C4-2B (cell line): Measurements from ENCODE around the gene KRTAP10-12.

Experiments used
- H3K27ac ChIP-seq: fragments of 450-650 bp; 2 replicates; pipeline ENCODE4 v1.5.1; 2017
- CTCF ChIP-seq: fragments of 450-650 bp; conservative IDR thresholded peaks from 2 replicates; pipeline ENCODE4 v1.5.1; 2017; ENCODE audit warnings: mild to moderate bottlenecking
- ZFX ChIP-seq: fragments of 450-650 bp; IDR thresholded peaks from 2 replicates; pipeline ENCODE4 v1.6.1; 2017

KRTAP10-12 gene

GRCh38 chr21:44728716-44729115, 31.7 kb downstream of the KRTAP10-12 start:
- no peak overlapping the region for H3K27ac ChIP-seq
- no peak for TF ChIP-seq ZFX
- no peak for TF ChIP-seq CTCF

GRCh38 chr21:44729336-44730027, 32.5 kb downstream of the KRTAP10-12 start:
- no peak for TF ChIP-seq CTCF
- no peak for TF ChIP-seq ZFX
- no peak overlapping the region for H3K27ac ChIP-seq

- no peak for TF ChIP-seq ZFX
- TF ChIP-seq CTCF: no peak
- no peak overlapping the region for H3K27ac ChIP-seq
Measured at GRCh38 chr21:44730028-44730395, 33.0 kb downstream of the KRTAP10-12 start.

GRCh38 chr21:44730951-44731579, 34.1 kb downstream of the KRTAP10-12 start:
- no peak for TF ChIP-seq CTCF
- TF ChIP-seq ZFX: no peak
- no peak overlapping the region for H3K27ac ChIP-seq

GRCh38 chr21:44732263-44732662, 35.3 kb downstream of the KRTAP10-12 start:
- no peak for TF ChIP-seq ZFX
- TF ChIP-seq CTCF: no peak
- no peak overlapping the region for H3K27ac ChIP-seq

- H3K27ac ChIP-seq: no peak overlapping the region
- TF ChIP-seq CTCF: no peak
- TF ChIP-seq ZFX: no peak
Measured at GRCh38 chr21:44732956-44733355, 36.0 kb downstream of the KRTAP10-12 start.

- no peak overlapping the region; the same call in 1 of the 2 replicates for H3K27ac ChIP-seq
- TF ChIP-seq ZFX: no peak
- TF ChIP-seq CTCF: no peak
Measured at GRCh38 chr21:44734026-44734745, 37.2 kb downstream of the KRTAP10-12 start.
